ENCODE data around the gene RIBC2.

DNA sequence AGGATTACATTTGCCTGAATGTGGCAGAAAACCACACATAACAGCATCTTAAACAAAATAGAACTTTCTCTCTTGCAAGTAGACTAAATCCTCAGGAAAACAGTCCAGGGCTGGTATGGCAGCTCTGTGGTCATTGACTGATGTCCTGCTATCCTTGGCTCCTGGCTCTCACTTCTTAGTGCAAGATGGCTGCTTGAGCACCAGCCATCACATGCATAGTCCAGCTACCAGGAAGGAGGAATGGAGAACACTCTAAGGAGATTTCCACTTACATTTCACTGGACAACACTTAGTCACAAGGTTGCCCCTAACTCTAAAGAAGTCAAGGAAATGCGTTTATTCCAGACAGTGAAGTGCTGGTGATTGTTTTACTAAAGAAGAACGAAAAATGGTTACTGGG is 13.6 kb downstream of the RIBC2 start:
- TF ChIP-seq, protein P1, sequence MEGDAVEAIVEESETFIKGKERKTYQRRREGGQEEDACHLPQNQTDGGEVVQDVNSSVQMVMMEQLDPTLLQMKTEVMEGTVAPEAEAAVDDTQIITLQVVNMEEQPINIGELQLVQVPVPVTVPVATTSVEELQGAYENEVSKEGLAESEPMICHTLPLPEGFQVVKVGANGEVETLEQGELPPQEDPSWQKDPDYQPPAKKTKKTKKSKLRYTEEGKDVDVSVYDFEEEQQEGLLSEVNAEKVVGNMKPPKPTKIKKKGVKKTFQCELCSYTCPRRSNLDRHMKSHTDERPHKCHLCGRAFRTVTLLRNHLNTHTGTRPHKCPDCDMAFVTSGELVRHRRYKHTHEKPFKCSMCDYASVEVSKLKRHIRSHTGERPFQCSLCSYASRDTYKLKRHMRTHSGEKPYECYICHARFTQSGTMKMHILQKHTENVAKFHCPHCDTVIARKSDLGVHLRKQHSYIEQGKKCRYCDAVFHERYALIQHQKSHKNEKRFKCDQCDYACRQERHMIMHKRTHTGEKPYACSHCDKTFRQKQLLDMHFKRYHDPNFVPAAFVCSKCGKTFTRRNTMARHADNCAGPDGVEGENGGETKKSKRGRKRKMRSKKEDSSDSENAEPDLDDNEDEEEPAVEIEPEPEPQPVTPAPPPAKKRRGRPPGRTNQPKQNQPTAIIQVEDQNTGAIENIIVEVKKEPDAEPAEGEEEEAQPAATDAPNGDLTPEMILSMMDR (IDR thresholded peaks at IDR 0.05), result no peak
- TF ChIP-seq POLR2A (IDR thresholded peaks at IDR 0.05; ENCODE audit: low read depth) (no peak), EP300 (IDR thresholded peaks at IDR 0.05) (no peak)
